HG03045 (cell line): Measurements from ENCODE around the gene MCTP2.

Experiments used
- ATAC-seq: cut with Tn5 transposase; IDR thresholded peaks from one replicate; pipeline ENCODE4 v1.9.1; 2021; ENCODE audit warnings: mild to moderate bottlenecking, moderate library complexity; ENCODE audit not compliant: unreplicated experiment

MCTP2 gene

GRCh38 chr15:94351031-94351535, 119.7 kb downstream of the MCTP2 start:
- no peak for ATAC-seq

GRCh38 chr15:94352636-94353487, 121.5 kb downstream of the MCTP2 start:
- no peak for ATAC-seq

DNA sequence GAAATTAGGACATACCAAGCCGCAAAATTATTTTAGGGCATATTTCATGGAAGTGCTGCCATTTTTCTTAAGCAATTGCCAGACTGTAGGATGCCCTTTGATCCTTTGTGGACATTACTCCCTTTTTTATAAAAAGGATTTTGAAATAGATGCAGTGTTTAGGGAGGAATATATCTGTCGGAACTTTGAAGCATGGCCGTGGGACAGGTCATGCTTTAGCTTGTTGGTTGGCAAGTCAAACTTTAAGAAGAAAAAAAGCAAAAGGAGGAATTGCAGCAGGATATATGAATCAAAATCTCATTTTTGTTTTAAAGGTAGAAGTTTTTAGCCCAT, 122.1 kb downstream of the MCTP2 start:
- ATAC-seq: no peak

GRCh38 chr15:94354655-94355054, 123.3 kb downstream of the MCTP2 start:
- ATAC-seq: no peak

- no peak for ATAC-seq
Observed at GRCh38 chr15:94359716-94360115, 128.4 kb downstream of the MCTP2 start.

DNA sequence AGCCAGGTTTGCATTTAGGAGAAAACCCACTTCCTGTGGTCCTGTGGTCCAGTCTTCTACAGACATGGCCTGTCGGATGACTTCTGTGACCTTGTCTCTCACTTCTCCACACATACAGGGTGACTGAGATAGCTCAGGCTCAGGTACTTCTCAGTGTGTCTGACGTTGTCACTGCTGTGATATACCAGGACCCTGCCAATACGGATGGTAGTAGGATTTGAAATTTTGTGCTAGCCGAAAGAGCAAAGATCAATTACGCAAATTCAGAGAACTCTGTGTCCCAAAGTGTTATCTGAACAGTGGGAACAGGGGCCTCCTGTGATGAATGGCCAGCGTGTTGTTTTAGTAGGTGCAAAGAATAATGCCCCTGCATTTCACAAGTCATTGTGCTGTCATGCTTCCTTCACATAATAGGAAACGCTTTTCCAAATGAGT, 128.9 kb downstream of the MCTP2 start:
- ATAC-seq: no peak

- no peak for ATAC-seq
Observed at GRCh38 chr15:94362385-94363092, 131.2 kb downstream of the MCTP2 start.

DNA sequence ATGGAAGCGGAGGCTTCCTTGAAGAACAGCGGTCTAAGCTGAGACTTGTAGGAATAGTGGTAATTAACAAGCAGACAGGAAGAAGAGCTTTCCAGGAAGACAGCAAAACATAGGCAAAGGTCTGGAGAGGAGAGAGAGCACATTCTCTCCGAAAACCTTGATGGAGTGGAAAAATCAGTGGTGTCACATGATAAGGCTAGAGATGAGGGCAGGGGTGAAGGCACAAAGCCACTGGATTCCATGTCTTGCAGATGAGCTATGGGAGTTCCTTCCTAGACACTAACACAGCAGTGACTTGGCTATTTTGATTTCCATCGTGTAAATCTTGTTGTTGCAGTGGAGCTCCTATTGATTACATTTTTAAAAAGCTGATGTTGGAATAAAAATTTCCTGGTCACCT, 132.0 kb downstream of the MCTP2 start:
- ATAC-seq: no peak

- no peak for ATAC-seq
Observed at GRCh38 chr15:94366781-94367180, 135.4 kb downstream of the MCTP2 start.

GRCh38 chr15:94367726-94368535, 136.6 kb downstream of the MCTP2 start:
- no peak for ATAC-seq

GRCh38 chr15:94370206-94370935, 139.0 kb downstream of the MCTP2 start:
- no peak for ATAC-seq

GRCh38 chr15:94370936-94371285, 139.6 kb downstream of the MCTP2 start:
- no peak for ATAC-seq

GRCh38 chr15:94372821-94373220, 141.5 kb downstream of the MCTP2 start:
- no peak for ATAC-seq

DNA sequence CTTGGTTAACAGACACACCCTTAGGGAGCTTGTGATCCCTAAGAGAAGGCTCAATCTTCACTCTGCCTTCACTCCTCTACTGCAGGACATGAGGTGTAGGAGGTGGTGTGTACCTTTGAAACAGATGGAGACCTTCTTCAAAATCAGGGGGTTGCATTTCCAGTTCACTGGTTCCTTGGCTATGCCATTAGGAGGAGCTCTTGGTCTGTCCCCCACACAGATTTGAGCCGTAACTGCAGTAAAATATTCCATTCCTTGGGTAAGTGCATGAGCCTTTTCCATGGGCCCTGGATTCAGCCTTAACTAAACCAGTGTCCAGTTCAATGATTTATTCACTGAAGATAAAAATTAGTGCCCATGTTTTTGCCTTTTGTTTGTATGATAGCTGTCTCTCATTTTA, 144.6 kb downstream of the MCTP2 start:
- ATAC-seq: no peak

DNA sequence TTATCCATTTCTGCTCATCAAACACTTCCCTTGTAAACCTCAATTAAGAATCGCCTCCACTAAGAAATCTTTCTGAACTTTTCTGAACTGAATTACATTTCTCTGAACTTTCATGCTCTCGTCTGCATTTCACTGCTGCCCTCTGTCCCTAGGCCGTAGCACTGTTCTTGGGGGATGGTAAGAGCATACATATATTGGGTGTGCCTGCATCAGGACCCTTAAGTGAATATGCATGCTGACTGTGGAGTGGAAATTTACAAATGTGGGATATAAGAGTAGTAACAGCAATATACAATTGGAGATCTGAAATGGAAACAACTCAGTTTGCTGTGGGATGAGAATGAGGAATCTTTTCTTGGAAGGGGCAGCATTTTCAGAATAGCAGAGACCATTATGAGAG, 148.6 kb downstream of the MCTP2 start:
- ATAC-seq: no peak

- ATAC-seq: no peak
Observed at GRCh38 chr15:94380798-94381197, 149.4 kb downstream of the MCTP2 start.

DNA sequence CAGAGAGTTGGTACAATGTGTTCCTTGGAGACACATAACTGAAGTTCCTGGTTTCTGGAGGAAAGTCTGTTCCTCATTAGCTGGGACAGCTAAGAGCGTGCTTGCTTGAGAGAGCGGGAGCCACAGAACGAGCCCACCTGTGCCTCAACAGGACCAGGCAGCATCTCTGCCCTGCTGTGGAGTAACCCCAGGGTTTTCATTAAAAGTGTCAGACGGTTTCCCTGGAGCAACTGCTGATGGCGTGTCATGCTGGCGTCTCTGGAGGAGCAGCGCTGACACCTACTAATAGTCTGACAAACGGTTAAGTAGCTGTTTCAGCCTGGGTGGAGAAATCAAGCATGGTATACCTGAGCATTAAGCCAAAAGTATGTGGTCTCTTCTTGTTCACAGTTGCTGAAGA, 150.0 kb downstream of the MCTP2 start:
- ATAC-seq: no peak

DNA sequence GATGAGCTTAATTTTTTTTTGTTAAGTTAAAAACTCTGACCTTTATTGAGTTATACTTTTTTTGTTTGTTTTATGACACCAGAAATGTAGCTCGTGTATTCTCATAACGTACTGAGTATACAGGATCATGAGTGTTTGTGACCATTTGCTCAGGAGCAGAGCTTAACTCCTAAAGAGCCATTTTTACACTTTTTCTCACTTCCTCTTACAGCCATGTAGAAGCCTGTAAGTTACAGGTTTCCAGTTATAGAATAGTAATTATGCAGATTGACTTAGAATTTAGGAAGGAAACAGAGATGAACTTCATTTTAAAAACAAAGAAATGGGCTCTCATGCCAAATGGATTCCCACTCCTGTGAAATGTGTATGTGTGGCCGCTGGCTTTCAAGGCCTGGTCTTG, 151.7 kb downstream of the MCTP2 start:
- ATAC-seq: no peak

GRCh38 chr15:94383706-94384105, 152.3 kb downstream of the MCTP2 start:
- ATAC-seq: no peak

DNA sequence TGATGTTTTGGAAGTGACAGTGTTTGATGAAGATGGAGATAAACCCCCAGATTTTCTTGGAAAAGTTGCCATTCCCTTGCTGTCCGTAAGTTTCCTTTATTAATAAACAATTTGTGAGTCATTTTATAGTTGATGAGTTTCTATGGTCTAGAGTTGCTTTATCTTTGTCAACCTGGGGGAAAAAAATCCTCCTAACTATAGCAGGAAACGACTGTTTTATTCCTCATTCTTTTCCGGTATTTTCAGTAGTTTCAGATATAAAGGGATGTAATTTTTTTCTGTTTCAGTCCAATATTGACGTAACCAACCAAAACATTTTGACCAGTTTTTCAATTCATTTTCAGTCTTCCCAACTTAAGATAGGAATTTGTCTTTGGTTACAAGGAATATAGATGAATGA, 154.1 kb downstream of the MCTP2 start:
- ATAC-seq: no peak

GRCh38 chr15:94386351-94386750, 155.0 kb downstream of the MCTP2 start:
- no peak for ATAC-seq
